Psoas muscle (tissue), 8 donors: ENCODE measurements around the gene COX17. TPM values are rescaled to one million over a fixed set of nuclear protein-coding genes. Genes with fewer than 3 reads are reported as not detected.

Experiments
- ATAC-seq, 4 donors: fragments of 200-7000 bp; cut with Tn5 transposase; one replicate each; pipeline ENCODE4 v1.9.1; 2020; ENCODE audit warnings: moderate library complexity in 3 of 4, mild to moderate bottlenecking in 2 of 4
- DNase-seq, 2 donors: peaks; one replicate each; pipeline ENCODE4 v3.0.0-alpha.2; 2020
- H3K27ac ChIP-seq: fragments of 200-600 bp; one replicate; pipeline ENCODE4 v1.8.0; 2022
- H3K27me3 ChIP-seq, 3 donors: fragments of 200-600 bp in 1 of 3; one replicate each; pipeline versions ENCODE4 v1.6.1 to v1.8.0; 2013 to 2022; ENCODE audit warnings: low read length in 2 of 3, mild to moderate bottlenecking in 2 of 3, moderate library complexity in 1 of 3; ENCODE audit not compliant: insufficient read depth in 3 of 3
- H3K36me3 ChIP-seq, 2 donors: fragments of 200-600 bp in 1 of 2; one replicate each; pipeline versions ENCODE4 v1.6.1 to v1.8.0; 2013 to 2022; ENCODE audit warnings: low read depth in 1 of 2, mild to moderate bottlenecking in 1 of 2, moderate library complexity in 1 of 2; ENCODE audit not compliant: insufficient read depth in 1 of 2
- H3K4me1 ChIP-seq: fragments of 200-600 bp; one replicate; pipeline ENCODE4 v1.8.0; 2022
- H3K4me3 ChIP-seq: fragments of 200-600 bp; one replicate; pipeline ENCODE4 v1.8.0; 2022; ENCODE audit warnings: mild to moderate bottlenecking
- H3K9me3 ChIP-seq: fragments of 200-600 bp; one replicate; pipeline ENCODE4 v1.8.0; 2022
- WGBS, 3 donors: extraction: QIAGEN DNeasy Blood & Tissue Kit; methylation state at CpG; one replicate each; pipeline versions ENCODE4 v1.1.6 to v1.1.7; 2013; 5-methylcytosine and 5-hydroxymethylcytosine counted together
- intact Hi-C, 2 donors: fragments of 100-400 bp; cut with DNase I; formaldehyde crosslinking; loops; one replicate each; pipeline versions ENCODE4 v1.11.0 to v1.14.2; 2022
- polyA plus RNA-seq, 3 donors: library from polyadenylated mRNA; stranded (reverse); fragments of 200-250 nt; gene quantifications; one replicate each; pipeline ENCODE4 v1.2.3, GENCODE V29; 2013
- total RNA-seq, 4 donors: library from RNA; stranded (reverse); fragmentation: NEBNext Ultra II Directional in 2 of 4; extraction: Animal tissue kit (Norgen Biotek cat#: 25700) in 2 of 4; gene quantifications; one replicate each; pipeline versions ENCODE4 v1.2.1 to v1.2.4, GENCODE V29; 2021 to 2023
- TF ChIP-seq, protein P1 (sequence below): fragments of 200-600 bp; IDR thresholded peaks from one replicate; pipeline ENCODE4 v1.8.0; 2022; ENCODE audit warnings: antibody characterized with exemption
- donor health status: healthy with polysubstance abuse.
- donor health status: DM: no; HTN: no; CAD: no; lungs with moderate emphysema.
- donor health status: Bipolar disorder and iron deficiency.
- donor health status: healthy.
- donor health status: DM: yes; HTN: yes; CAD: no.
- donor health status: DM: no; HTN: no; CAD: no.
- donor health status: DM: no; HTN: no; CAD: no.
- donor health status: DM: yes; HTN: yes; CAD: no.

COX17 gene
- total and polyA plus RNA-seq, 7 donors, result 89.5 to 330 (median 166) TPM

DNA sequence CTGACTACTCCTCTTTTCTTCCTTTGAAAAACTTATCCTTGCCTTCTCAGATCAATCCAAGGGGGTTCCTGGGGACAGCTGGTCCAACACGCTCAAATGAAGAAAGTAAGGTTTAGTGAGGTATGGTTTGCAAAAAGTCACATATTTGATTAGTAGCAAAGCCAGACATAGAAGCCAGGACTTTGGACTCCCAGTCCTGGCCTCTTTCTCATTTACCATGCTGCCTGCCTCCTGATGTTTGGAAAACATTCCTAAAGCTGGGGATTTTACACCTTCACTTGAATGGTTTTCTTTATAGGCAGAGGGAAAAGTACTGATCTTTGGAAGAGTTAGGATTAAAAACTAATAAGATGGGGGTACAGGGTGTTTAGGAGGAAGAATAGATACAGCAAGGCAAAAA, 31.4 kb downstream of the COX17 start:
- ATAC-seq, result no peak
- Histone ChIP-seq H3K27ac (peak overlapping the region; percentile 97), H3K27me3 (no peaks in the 10 kb centered on the region), H3K4me3 (no peak overlapping the region), H3K4me1 (peaks cover 81% of the 10 kb centered on the region), H3K9me3 (no peaks in the 10 kb centered on the region), H3K36me3 (peaks cover 7 to 88% of the 10 kb centered on the region in 2 donors)
- TF ChIP-seq, protein P1, sequence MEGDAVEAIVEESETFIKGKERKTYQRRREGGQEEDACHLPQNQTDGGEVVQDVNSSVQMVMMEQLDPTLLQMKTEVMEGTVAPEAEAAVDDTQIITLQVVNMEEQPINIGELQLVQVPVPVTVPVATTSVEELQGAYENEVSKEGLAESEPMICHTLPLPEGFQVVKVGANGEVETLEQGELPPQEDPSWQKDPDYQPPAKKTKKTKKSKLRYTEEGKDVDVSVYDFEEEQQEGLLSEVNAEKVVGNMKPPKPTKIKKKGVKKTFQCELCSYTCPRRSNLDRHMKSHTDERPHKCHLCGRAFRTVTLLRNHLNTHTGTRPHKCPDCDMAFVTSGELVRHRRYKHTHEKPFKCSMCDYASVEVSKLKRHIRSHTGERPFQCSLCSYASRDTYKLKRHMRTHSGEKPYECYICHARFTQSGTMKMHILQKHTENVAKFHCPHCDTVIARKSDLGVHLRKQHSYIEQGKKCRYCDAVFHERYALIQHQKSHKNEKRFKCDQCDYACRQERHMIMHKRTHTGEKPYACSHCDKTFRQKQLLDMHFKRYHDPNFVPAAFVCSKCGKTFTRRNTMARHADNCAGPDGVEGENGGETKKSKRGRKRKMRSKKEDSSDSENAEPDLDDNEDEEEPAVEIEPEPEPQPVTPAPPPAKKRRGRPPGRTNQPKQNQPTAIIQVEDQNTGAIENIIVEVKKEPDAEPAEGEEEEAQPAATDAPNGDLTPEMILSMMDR, result no peak
- intact Hi-C loops, result no loop called here
- no peak for DNase-seq
- 93 to 100% (median 93%) methylated on average over 1 of the region's 1 CpG for WGBS, 3 donors

DNA sequence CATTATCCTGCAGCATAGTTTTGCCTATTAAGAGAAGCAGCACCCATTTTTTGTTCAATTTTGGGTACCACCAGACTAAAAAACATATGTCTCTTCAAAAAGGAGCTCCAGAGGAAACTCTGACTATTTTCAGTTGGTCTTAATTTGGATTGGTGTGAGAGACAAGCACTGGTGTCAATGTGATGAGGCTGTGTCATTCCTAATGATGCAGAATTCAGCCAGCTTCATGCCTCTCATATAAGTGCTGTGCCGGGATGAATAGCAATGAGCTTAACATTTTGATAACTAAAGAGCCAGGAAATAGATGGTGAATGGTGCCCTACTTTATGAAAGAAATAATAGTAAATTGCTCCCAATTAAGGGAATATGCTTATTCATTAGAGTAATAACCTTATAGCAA, 32.7 kb downstream of the COX17 start:
- Histone ChIP-seq H3K4me3 (peak overlapping the region; percentile 8), H3K27ac (peak overlapping the region; percentile 97), H3K27me3 (no peaks in the 10 kb centered on the region), H3K4me1 (peaks cover 70% of the 10 kb centered on the region), H3K36me3 (peaks cover 7 to 97% of the 10 kb centered on the region in 2 donors), H3K9me3 (no peaks in the 10 kb centered on the region)
- intact Hi-C loops, result no loop called here
- DNase-seq (no peak), ATAC-seq (peak in 2 of 4 donors; percentile 51 to 56)
- TF ChIP-seq, protein P1, result no peak
- 34 to 39% (median 38%) methylated on average over 1 of the region's 1 CpG for WGBS, 3 donors

DNA sequence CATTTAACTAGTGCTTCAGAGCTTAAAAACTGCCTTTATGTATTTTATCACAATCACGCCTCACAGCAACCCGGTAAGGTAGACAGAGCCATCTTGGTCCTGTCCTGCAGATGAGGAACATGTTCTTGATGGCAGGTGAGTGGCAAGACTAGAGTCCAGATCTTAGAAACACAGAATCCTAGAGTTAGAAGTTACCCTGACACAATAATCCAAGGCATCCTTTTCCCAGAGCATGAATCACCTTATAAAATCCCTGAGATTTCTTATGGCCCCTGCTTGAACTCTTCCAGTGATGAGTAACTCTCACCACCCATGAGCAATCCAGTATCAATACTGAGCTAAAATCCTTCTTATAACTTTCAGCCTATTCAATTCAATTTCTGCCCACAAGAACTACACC, 33.7 kb downstream of the COX17 start:
- H3K4me3 ChIP-seq, result no peak overlapping the region
- peak overlapping the region; percentile 97 for H3K27ac ChIP-seq
- no peaks in the 10 kb centered on the region for H3K9me3 ChIP-seq
- peaks cover 7 to 87% of the 10 kb centered on the region in 2 donors for H3K36me3 ChIP-seq
- 92 to 96% (median 93%) methylated on average over 2 of the region's 2 CpGs for WGBS, 3 donors
- H3K27me3 ChIP-seq, result no peaks in the 10 kb centered on the region
- DNase-seq, result no peak
- peak in 1 of 4 donors; percentile 26 for ATAC-seq
- intact Hi-C loops, result no loop called here
- TF ChIP-seq, protein P1, result no peak
- peaks cover 65% of the 10 kb centered on the region for H3K4me1 ChIP-seq

DNA sequence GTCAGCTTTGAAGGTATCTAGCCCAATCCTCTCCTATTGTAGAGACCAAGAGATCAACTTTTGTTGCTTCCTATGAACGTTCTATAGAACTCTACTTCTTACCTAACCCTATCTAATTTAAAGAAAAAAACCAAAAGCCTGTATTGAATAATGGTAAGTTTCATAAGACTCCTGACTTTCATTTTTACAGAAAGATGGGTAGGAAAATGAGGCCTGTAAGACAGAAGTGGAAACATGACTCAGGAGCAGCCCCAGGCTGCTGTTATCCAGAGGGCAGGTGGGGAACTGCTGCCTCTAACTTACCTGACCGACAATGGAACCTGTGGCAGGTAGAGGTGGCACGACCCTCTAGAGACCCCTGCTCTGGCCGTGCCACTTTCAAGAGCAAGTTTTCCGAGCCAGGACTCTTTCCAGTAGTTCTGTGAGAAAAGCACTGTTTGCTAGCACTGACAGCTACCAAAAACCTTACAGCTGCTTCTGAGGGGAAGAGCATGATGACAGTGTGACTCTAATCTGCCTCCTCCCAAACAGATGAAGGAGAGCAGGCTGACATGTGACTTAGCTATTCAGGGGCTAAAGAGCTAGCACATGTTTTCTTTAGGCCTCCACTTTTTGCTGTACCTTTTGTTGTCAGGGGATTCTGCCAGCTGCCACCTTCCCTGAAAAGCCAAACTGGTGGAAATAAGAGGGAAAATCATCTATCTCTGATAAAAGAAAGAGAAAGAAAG, 34.3 kb downstream of the COX17 start:
- Histone ChIP-seq H3K4me3 (peak overlapping the region; percentile 2), H3K9me3 (no peaks in the 10 kb centered on the region), H3K27me3 (no peaks in the 10 kb centered on the region), H3K4me1 (peaks cover 65% of the 10 kb centered on the region), H3K36me3 (peaks cover 7 to 81% of the 10 kb centered on the region in 2 donors), H3K27ac (peak overlapping the region; percentile 97)
- DNase-seq, result no peak
- 75 to 85% (median 76%) methylated on average over 5 of the region's 5 CpGs for WGBS, 3 donors
- intact Hi-C loops, result no loop called here
- TF ChIP-seq, protein P1, result no peak
- ATAC-seq, result no peak
